ENCODE measurements around the gene ATP5MC2.

ATP5MC2 gene

GRCh38 chr12:53709671-53710070 is 33.8 kb upstream of the ATP5MC2 start:
- TF ChIP-seq CTCF (IDR thresholded peaks at IDR 0.05; ENCODE audit: low read length) (no peak), EZH2 (optimal IDR thresholded peaks at IDR 0.05; ENCODE audit: low read depth, low read length) (no peak), EZH2phosphoT487 (IDR thresholded peaks at IDR 0.05; ENCODE audit: low read length) (no peak)
- H4K20me1 ChIP-seq (ENCODE audit: insufficient read depth, low read length), result no peaks in the 10 kb centered on the region
- H3K9ac ChIP-seq (ENCODE audit: low read length), result no peak overlapping the region
- H2AFZ ChIP-seq (ENCODE audit: low read length), result no peak overlapping the region
- no peaks in the 10 kb centered on the region for H3K4me1 ChIP-seq (ENCODE audit: low read length)
- H3K36me3 ChIP-seq (replicated peaks; ENCODE audit: insufficient read depth, low read length), result no peaks in the 10 kb centered on the region
- H3F3A ChIP-seq (ENCODE audit: insufficient read depth, low read length), result no peaks in the 10 kb centered on the region
- no peaks in the 10 kb centered on the region for H3K79me2 ChIP-seq (ENCODE audit: low read length)
- no peaks in the 10 kb centered on the region for H3K9me2 ChIP-seq (replicated peaks; ENCODE audit: insufficient read depth, low read length)
- DNase-seq, result no peak
- no peaks in the 10 kb centered on the region for H3K9me3 ChIP-seq (replicated peaks; ENCODE audit: insufficient read depth, low read length)
- peaks cover 1% of the 10 kb centered on the region; the same call in 1 of the 2 replicates for H3K27me3 ChIP-seq (replicated peaks; ENCODE audit: insufficient read depth, low read length)
- H3K4me2 ChIP-seq (ENCODE audit: low read depth, low read length), result no peak overlapping the region
- no peak overlapping the region for H3K4me3 ChIP-seq (ENCODE audit: low read length)
- H3K27ac ChIP-seq (ENCODE audit: low read length), result no peak overlapping the region

- no peaks in the 10 kb centered on the region for H3K9me3 ChIP-seq (replicated peaks; ENCODE audit: insufficient read depth, low read length)
- no peaks in the 10 kb centered on the region for H3K4me1 ChIP-seq (ENCODE audit: low read length)
- no peaks in the 10 kb centered on the region for H3K9me2 ChIP-seq (replicated peaks; ENCODE audit: insufficient read depth, low read length)
- H3F3A ChIP-seq (ENCODE audit: insufficient read depth, low read length), result no peaks in the 10 kb centered on the region
- TF ChIP-seq CTCF (IDR thresholded peaks at IDR 0.05; ENCODE audit: low read length), result no peak
- TF ChIP-seq EZH2phosphoT487 (IDR thresholded peaks at IDR 0.05; ENCODE audit: low read length), result no peak
- TF ChIP-seq EZH2 (optimal IDR thresholded peaks at IDR 0.05; ENCODE audit: low read depth, low read length), result no peak
- H3K79me2 ChIP-seq (ENCODE audit: low read length), result no peaks in the 10 kb centered on the region
- no peaks in the 10 kb centered on the region for H3K36me3 ChIP-seq (replicated peaks; ENCODE audit: insufficient read depth, low read length)
- H4K20me1 ChIP-seq (ENCODE audit: insufficient read depth, low read length), result no peaks in the 10 kb centered on the region
- H3K9ac ChIP-seq (ENCODE audit: low read length), result no peak overlapping the region
- peaks cover 33% of the 10 kb centered on the region for H3K27me3 ChIP-seq (replicated peaks; ENCODE audit: insufficient read depth, low read length)
- no peak overlapping the region for H3K4me3 ChIP-seq (ENCODE audit: low read length)
- H3K27ac ChIP-seq (ENCODE audit: low read length), result no peak overlapping the region
- no peak overlapping the region for H3K4me2 ChIP-seq (ENCODE audit: low read depth, low read length)
- DNase-seq, result no peak
- no peak overlapping the region for H2AFZ ChIP-seq (ENCODE audit: low read length)
Measured at GRCh38 chr12:53706080-53706479, 30.2 kb upstream of the ATP5MC2 start.

DNA sequence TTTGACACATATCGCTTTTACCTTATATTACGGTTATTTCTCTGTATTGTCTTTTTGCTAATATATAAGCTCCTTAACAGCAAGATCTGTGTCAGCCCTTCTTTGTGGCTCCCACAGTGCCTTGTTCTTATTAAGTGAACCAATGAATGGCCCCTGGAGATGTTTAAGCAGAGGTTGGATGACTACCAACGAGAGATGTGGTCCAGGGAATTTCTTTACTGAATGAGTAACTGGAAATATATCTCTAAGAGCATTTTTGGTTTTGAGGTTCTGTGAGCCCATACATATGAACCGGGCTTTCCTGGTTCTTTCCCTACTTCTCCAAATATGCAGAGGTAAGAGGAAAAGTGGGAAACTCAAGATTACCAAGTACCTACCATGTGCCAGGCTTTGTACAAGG is 27.9 kb upstream of the ATP5MC2 start:
- Histone ChIP-seq H3K9ac (ENCODE audit: low read length) (no peak overlapping the region), H3K4me1 (ENCODE audit: low read length) (no peaks in the 10 kb centered on the region)
- TF ChIP-seq EZH2 (optimal IDR thresholded peaks at IDR 0.05; ENCODE audit: low read depth, low read length) (no peak), CTCF (IDR thresholded peaks at IDR 0.05; ENCODE audit: low read length) (no peak)

More for the DNA sequence above, 27.9 kb upstream of the ATP5MC2 start:
- H3K9me3 ChIP-seq (replicated peaks; ENCODE audit: insufficient read depth, low read length), result no peaks in the 10 kb centered on the region
- H3K27me3 ChIP-seq (replicated peaks; ENCODE audit: insufficient read depth, low read length), result peaks cover 56% of the 10 kb centered on the region
- no peaks in the 10 kb centered on the region for H3K9me2 ChIP-seq (replicated peaks; ENCODE audit: insufficient read depth, low read length)
- no peaks in the 10 kb centered on the region for H3K79me2 ChIP-seq (ENCODE audit: low read length)
- no peak overlapping the region for H3K4me3 ChIP-seq (ENCODE audit: low read length)
- H3F3A ChIP-seq (ENCODE audit: insufficient read depth, low read length), result no peaks in the 10 kb centered on the region
- H3K27ac ChIP-seq (ENCODE audit: low read length), result no peak overlapping the region
- no peak overlapping the region for H3K4me2 ChIP-seq (ENCODE audit: low read depth, low read length)
- no peaks in the 10 kb centered on the region for H3K36me3 ChIP-seq (replicated peaks; ENCODE audit: insufficient read depth, low read length)
- H4K20me1 ChIP-seq (ENCODE audit: insufficient read depth, low read length), result no peaks in the 10 kb centered on the region
- H2AFZ ChIP-seq (ENCODE audit: low read length), result no peak overlapping the region
- no peak for DNase-seq

Data from MM.1S (cell line).